SJCRH30 (cell line): ENCODE measurements around the gene PDGFC. TPM values are rescaled to one million over a fixed set of nuclear protein-coding genes. Genes with fewer than 3 reads are reported as not detected.
A peak's percentile ranks its signal among the peaks of the same experiment; 100 is the strongest.
"Not testable (repeated sequence)": the region's sequence is repeated elsewhere in the genome, so short reads cannot be mapped to it uniquely, and the experiment has no call there.

Experiments used
- DNase-seq, 2 experiments: peaks; one replicate each; pipeline ENCODE4 v3.0.0-alpha.2; 2015 to 2020
- H3K27ac ChIP-seq: fragments of 250-450 bp; sonication (Bioruptor Pico); 2 replicates; pipeline ENCODE4 v1.5.1; 2020; ENCODE audit warnings: mild to moderate bottlenecking, moderate library complexity
- H3K27me3 ChIP-seq: fragments of 250-450 bp; sonication (Bioruptor Pico); 2 replicates; pipeline ENCODE4 v1.5.1; 2020; ENCODE audit warnings: mild to moderate bottlenecking, moderate library complexity
- H3K36me3 ChIP-seq: fragments of 250-450 bp; sonication (Bioruptor Pico); 2 replicates; pipeline ENCODE4 v1.5.1; 2020; ENCODE audit warnings: mild to moderate bottlenecking, moderate library complexity
- H3K4me1 ChIP-seq: fragments of 250-450 bp; sonication (Bioruptor Pico); 2 replicates; pipeline ENCODE4 v1.5.1; 2020; ENCODE audit warnings: mild to moderate bottlenecking, moderate library complexity
- H3K4me3 ChIP-seq: fragments of 250-450 bp; sonication (Bioruptor Pico); 2 replicates; pipeline ENCODE4 v1.5.1; 2020; ENCODE audit warnings: mild to moderate bottlenecking, moderate library complexity
- H3K9me3 ChIP-seq: fragments of 250-450 bp; sonication (Bioruptor Pico); replicated peaks from 2 replicates; pipeline ENCODE4 v1.5.1; 2020; ENCODE audit warnings: mild to moderate bottlenecking, moderate library complexity
- total RNA-seq: library from RNA; depleted of rRNA; stranded (reverse); fragments of >200 nt; shearing (Covaris generic); gene quantifications from 2 replicates; pipeline ENCODE4 v1.2.3, GENCODE V29; 2014

PDGFC gene
- total RNA-seq, 1 experiment from 2014 or later = 14.6 TPM

- Histone ChIP-seq H3K4me1 (peaks cover 13% of the 10 kb centered on the region), H3K36me3 (no peaks in the 10 kb centered on the region), H3K4me3 (no peak overlapping the region), H3K27me3 (no peaks in the 10 kb centered on the region), H3K9me3 (no peaks in the 10 kb centered on the region), H3K27ac (no peak overlapping the region)
- DNase-seq = no peak
Measured at GRCh38 chr4:156949373-156949814, 22.2 kb downstream of the PDGFC start.

- Histone ChIP-seq H3K27me3 (no peaks in the 10 kb centered on the region), H3K27ac (no peak overlapping the region), H3K36me3 (no peaks in the 10 kb centered on the region), H3K4me3 (no peak overlapping the region), H3K4me1 (peaks cover 13% of the 10 kb centered on the region), H3K9me3 (no peaks in the 10 kb centered on the region)
- DNase-seq = peak in 1 of 2 experiments; percentile 35
Measured at GRCh38 chr4:156948738-156949137, 22.9 kb downstream of the PDGFC start.

GRCh38 chr4:156948133-156948532, 23.5 kb downstream of the PDGFC start:
- Histone ChIP-seq H3K4me3 (no peak overlapping the region), H3K4me1 (peaks cover 13% of the 10 kb centered on the region), H3K27ac (no peak overlapping the region), H3K9me3 (no peaks in the 10 kb centered on the region), H3K27me3 (no peaks in the 10 kb centered on the region), H3K36me3 (no peaks in the 10 kb centered on the region)
- no peak for DNase-seq

- DNase-seq = peak in 1 of 2 experiments; percentile 34
- H3K9me3 ChIP-seq = no peaks in the 10 kb centered on the region
Measured at GRCh38 chr4:156946516-156947424, 24.8 kb downstream of the PDGFC start.

GRCh38 chr4:156945532-156945931, 26.1 kb downstream of the PDGFC start:
- H3K9me3 ChIP-seq = no peaks in the 10 kb centered on the region
- no peak overlapping the region for H3K4me3 ChIP-seq
- no peaks in the 10 kb centered on the region for H3K27me3 ChIP-seq
- no peaks in the 10 kb centered on the region for H3K36me3 ChIP-seq
- H3K4me1 ChIP-seq = peaks cover 19% of the 10 kb centered on the region
- no peak overlapping the region for H3K27ac ChIP-seq
- DNase-seq = no peak

More at GRCh38 chr4:156946516-156947424, 24.8 kb downstream of the PDGFC start:
- Histone ChIP-seq H3K27me3 (no peaks in the 10 kb centered on the region), H3K27ac (peak overlapping the region; percentile 19; the same call in 1 of the 2 replicates), H3K4me3 (no peak overlapping the region), H3K4me1 (peaks cover 16% of the 10 kb centered on the region), H3K36me3 (no peaks in the 10 kb centered on the region)

GRCh38 chr4:156942991-156943390, 28.6 kb downstream of the PDGFC start:
- H3K27ac ChIP-seq = no peak overlapping the region

GRCh38 chr4:156941940-156942548, 29.6 kb downstream of the PDGFC start:
- peaks cover 11% of the 10 kb centered on the region for H3K4me1 ChIP-seq
- H3K36me3 ChIP-seq = no peaks in the 10 kb centered on the region
- peak; percentile 71 to 74 for DNase-seq
- no peaks in the 10 kb centered on the region for H3K27me3 ChIP-seq
- H3K27ac ChIP-seq = peak overlapping the region; percentile 44
- peak overlapping the region; percentile 10; the same call in 1 of the 2 replicates for H3K4me3 ChIP-seq
- H3K9me3 ChIP-seq = no peaks in the 10 kb centered on the region

More at GRCh38 chr4:156942991-156943390, 28.6 kb downstream of the PDGFC start:
- Histone ChIP-seq H3K4me3 (no peak overlapping the region), H3K9me3 (no peaks in the 10 kb centered on the region), H3K36me3 (no peaks in the 10 kb centered on the region), H3K27me3 (no peaks in the 10 kb centered on the region), H3K4me1 (peaks cover 14% of the 10 kb centered on the region)
- no peak for DNase-seq

GRCh38 chr4:156939801-156940200, 31.8 kb downstream of the PDGFC start:
- Histone ChIP-seq H3K27me3 (no peaks in the 10 kb centered on the region), H3K9me3 (no peaks in the 10 kb centered on the region), H3K27ac (no peak overlapping the region), H3K36me3 (no peaks in the 10 kb centered on the region), H3K4me1 (peaks cover 6% of the 10 kb centered on the region), H3K4me3 (no peak overlapping the region)
- no peak for DNase-seq

- Histone ChIP-seq H3K27me3 (no peaks in the 10 kb centered on the region), H3K4me1 (peaks cover 6% of the 10 kb centered on the region), H3K9me3 (no peaks in the 10 kb centered on the region), H3K36me3 (no peaks in the 10 kb centered on the region), H3K27ac (no peak overlapping the region), H3K4me3 (no peak overlapping the region)
- DNase-seq = no peak
Measured at GRCh38 chr4:156939139-156939538, 32.5 kb downstream of the PDGFC start.

- H3K4me1 ChIP-seq = peaks cover 8% of the 10 kb centered on the region; the same call in 1 of the 2 replicates
- H3K36me3 ChIP-seq = no peaks in the 10 kb centered on the region
- no peak overlapping the region for H3K4me3 ChIP-seq
- H3K27ac ChIP-seq = no peak overlapping the region
- DNase-seq = no peak
- H3K9me3 ChIP-seq = no peaks in the 10 kb centered on the region
- no peaks in the 10 kb centered on the region for H3K27me3 ChIP-seq
Measured at GRCh38 chr4:156934259-156934635, 37.4 kb downstream of the PDGFC start.

GRCh38 chr4:156933633-156934258, 37.9 kb downstream of the PDGFC start:
- Histone ChIP-seq H3K9me3 (no peaks in the 10 kb centered on the region), H3K27me3 (no peaks in the 10 kb centered on the region), H3K4me1 (peaks cover 8% of the 10 kb centered on the region; the same call in 1 of the 2 replicates), H3K27ac (no peak overlapping the region), H3K36me3 (no peaks in the 10 kb centered on the region), H3K4me3 (no peak overlapping the region)
- no peak for DNase-seq

- not testable (repeated sequence) for H3K36me3 ChIP-seq
Measured at GRCh38 chr4:156932360-156932759, 39.2 kb downstream of the PDGFC start.

GRCh38 chr4:156931267-156931666, 40.3 kb downstream of the PDGFC start:
- Histone ChIP-seq H3K4me1 (peaks cover 8% of the 10 kb centered on the region; the same call in 1 of the 2 replicates), H3K4me3 (no peak overlapping the region), H3K9me3 (no peaks in the 10 kb centered on the region), H3K36me3 (no peaks in the 10 kb centered on the region), H3K27me3 (no peaks in the 10 kb centered on the region), H3K27ac (peak overlapping the region; percentile 69)
- peak; percentile 70 to 85 for DNase-seq

More at GRCh38 chr4:156932360-156932759, 39.2 kb downstream of the PDGFC start:
- not testable (repeated sequence) for H3K4me1 ChIP-seq, H3K27me3 ChIP-seq, H3K4me3 ChIP-seq, H3K27ac ChIP-seq, H3K9me3 ChIP-seq, DNase-seq

GRCh38 chr4:156929386-156930105, 42.1 kb downstream of the PDGFC start:
- DNase-seq = peak in 1 of 2 experiments; percentile 36
- Histone ChIP-seq H3K27me3 (no peaks in the 10 kb centered on the region), H3K27ac (no peak overlapping the region), H3K36me3 (no peaks in the 10 kb centered on the region), H3K4me1 (peaks cover 8% of the 10 kb centered on the region; the same call in 1 of the 2 replicates), H3K4me3 (no peak overlapping the region), H3K9me3 (no peaks in the 10 kb centered on the region)
